ENCODE measurements around the gene RAPGEF3. TPM values are rescaled to one million over a fixed set of nuclear protein-coding genes. Genes with fewer than 3 reads are reported as not detected.

Gene RAPGEF3
- total RNA-seq, 1 donor from 2014 or later: 8.4 TPM

GRCh38 chr12:47762850-47763465 is 4.3 kb upstream of the RAPGEF3 start:
- peaks cover 16 to 17% (median 16%) of the 10 kb centered on the region in 3 donors for H3K4me1 ChIP-seq (ENCODE audit: control insufficient read depth in 3 of 3, insufficient read depth in 3 of 3, low read length in 3 of 3)
- H3K9me3 ChIP-seq (ENCODE audit: control insufficient read depth in 3 of 3, low read length in 3 of 3): no peaks in the 10 kb centered on the region
- no peak overlapping the region for H3K9ac ChIP-seq (ENCODE audit: low read depth in 1 of 3, low read length in 3 of 3)
- no peak overlapping the region for H3K27ac ChIP-seq (ENCODE audit: low read depth, low read length)
- no peak overlapping the region for H3K4me3 ChIP-seq (ENCODE audit: low read length in 3 of 3)
- H3K27me3 ChIP-seq (ENCODE audit: control insufficient read depth in 3 of 3, insufficient read depth in 3 of 3, low read length in 3 of 3): no peaks in the 10 kb centered on the region
- no peaks in the 10 kb centered on the region for H3K36me3 ChIP-seq (ENCODE audit: control insufficient read depth in 3 of 3, insufficient read depth in 3 of 3, low read length in 3 of 3)

- Histone ChIP-seq H3K27ac (ENCODE audit: low read depth, low read length) (peak overlapping the region; percentile 57), H3K4me1 (ENCODE audit: control insufficient read depth in 3 of 3, insufficient read depth in 3 of 3, low read length in 3 of 3) (peaks cover 35 to 49% (median 36%) of the 10 kb centered on the region in 3 donors), H3K36me3 (ENCODE audit: control insufficient read depth in 3 of 3, insufficient read depth in 3 of 3, low read length in 3 of 3) (no peaks in the 10 kb centered on the region), H3K27me3 (ENCODE audit: control insufficient read depth in 3 of 3, insufficient read depth in 3 of 3, low read length in 3 of 3) (no peaks in the 10 kb centered on the region), H3K9ac (ENCODE audit: low read depth in 1 of 3, low read length in 3 of 3) (peak overlapping the region; percentile 59 to 79 (median 77)), H3K9me3 (ENCODE audit: control insufficient read depth in 3 of 3, low read length in 3 of 3) (no peaks in the 10 kb centered on the region), H3K4me3 (ENCODE audit: low read length in 3 of 3) (peak overlapping the region; percentile 74 to 79 (median 77))
These were observed 171 bp downstream of the RAPGEF3 start for GRCh38 chr12:47758584-47758833.

DNA sequence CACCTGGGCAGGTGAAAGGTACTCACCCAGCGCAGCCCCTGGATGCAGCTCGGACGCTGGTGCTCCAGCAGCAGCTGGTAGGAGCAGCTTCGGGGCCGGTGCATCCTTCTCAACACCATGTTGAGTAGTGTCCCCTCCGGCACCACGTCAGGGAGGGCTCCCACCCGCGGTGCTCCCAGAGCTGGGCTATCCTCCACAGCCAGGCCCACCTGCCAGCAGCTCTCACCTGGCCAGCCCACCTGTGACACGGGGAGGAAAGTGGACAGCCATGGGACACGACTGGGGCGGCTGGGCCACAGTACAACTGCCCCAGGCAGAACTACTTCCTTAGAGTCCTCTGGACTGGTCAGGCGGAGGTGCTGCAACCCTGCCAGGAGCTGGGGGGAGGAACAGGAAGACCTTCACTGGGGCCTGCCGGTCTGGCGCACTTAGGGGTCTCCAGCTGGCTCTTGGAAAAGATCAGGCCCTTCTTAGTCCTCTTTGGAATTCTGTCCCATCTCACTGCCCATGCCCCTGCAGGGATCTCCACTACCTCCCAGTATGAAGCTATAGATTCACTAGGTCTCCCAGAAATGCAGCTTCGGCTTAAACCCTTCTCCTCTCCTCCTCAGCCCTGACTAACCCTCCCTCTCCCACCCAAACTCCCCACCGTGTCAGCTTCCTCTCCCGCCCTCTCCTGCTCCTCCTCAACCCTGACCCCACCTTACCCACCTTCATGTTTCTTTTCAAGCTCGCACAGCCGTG is 668 bp downstream of the RAPGEF3 start:
- H3K4me1 ChIP-seq (ENCODE audit: control insufficient read depth in 3 of 3, insufficient read depth in 3 of 3, low read length in 3 of 3): peaks cover 37 to 52% (median 41%) of the 10 kb centered on the region in 3 donors
- H3K27me3 ChIP-seq (ENCODE audit: control insufficient read depth in 3 of 3, insufficient read depth in 3 of 3, low read length in 3 of 3): no peaks in the 10 kb centered on the region
- H3K9me3 ChIP-seq (ENCODE audit: control insufficient read depth in 3 of 3, low read length in 3 of 3): no peaks in the 10 kb centered on the region
- peak overlapping the region; percentile 57 for H3K27ac ChIP-seq (ENCODE audit: low read depth, low read length)
- H3K9ac ChIP-seq (ENCODE audit: low read depth in 1 of 3, low read length in 3 of 3): peak overlapping the region; percentile 59 to 79 (median 77)
- no peaks in the 10 kb centered on the region for H3K36me3 ChIP-seq (ENCODE audit: control insufficient read depth in 3 of 3, insufficient read depth in 3 of 3, low read length in 3 of 3)
- H3K4me3 ChIP-seq (ENCODE audit: low read length in 3 of 3): peak overlapping the region; percentile 74 to 79 (median 77)

DNA sequence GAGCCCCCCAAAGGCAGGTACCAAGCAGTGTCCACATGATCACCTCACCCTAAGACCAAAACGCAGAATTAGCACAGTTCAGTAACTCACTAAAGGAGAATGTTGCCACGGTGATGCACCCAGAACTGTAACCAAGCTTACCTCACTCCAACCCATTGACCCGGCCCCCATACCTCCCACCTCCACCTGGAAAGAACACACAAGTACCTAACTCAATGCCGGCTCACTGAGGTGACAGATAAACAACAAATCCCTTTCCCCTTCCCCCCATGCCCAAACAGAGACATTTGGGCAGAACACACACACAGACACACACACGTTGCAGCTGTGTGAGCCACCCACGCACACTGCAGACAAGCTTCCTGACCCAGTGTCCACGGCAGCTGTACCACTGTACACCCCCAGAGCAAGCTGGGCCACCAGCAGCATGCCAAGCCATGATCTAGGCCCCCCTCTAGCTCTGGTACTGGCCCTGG is 1.3 kb downstream of the RAPGEF3 start:
- H3K4me1 ChIP-seq (ENCODE audit: control insufficient read depth in 3 of 3, insufficient read depth in 3 of 3, low read length in 3 of 3): peaks cover 43 to 56% (median 47%) of the 10 kb centered on the region in 3 donors
- H3K9me3 ChIP-seq (ENCODE audit: control insufficient read depth in 3 of 3, low read length in 3 of 3): no peaks in the 10 kb centered on the region
- H3K27me3 ChIP-seq (ENCODE audit: control insufficient read depth in 3 of 3, insufficient read depth in 3 of 3, low read length in 3 of 3): no peaks in the 10 kb centered on the region
- H3K27ac ChIP-seq (ENCODE audit: low read depth, low read length): peak overlapping the region; percentile 57
- H3K9ac ChIP-seq (ENCODE audit: low read depth in 1 of 3, low read length in 3 of 3): peak overlapping the region in 1 of 3 donors; percentile 77
- no peaks in the 10 kb centered on the region for H3K36me3 ChIP-seq (ENCODE audit: control insufficient read depth in 3 of 3, insufficient read depth in 3 of 3, low read length in 3 of 3)
- peak overlapping the region; percentile 47 to 79 (median 74) for H3K4me3 ChIP-seq (ENCODE audit: low read length in 3 of 3)

- Histone ChIP-seq H3K4me3 (ENCODE audit: low read length in 3 of 3) (peak overlapping the region; percentile 36 to 62 (median 52)), H3K27ac (ENCODE audit: low read depth, low read length) (peak overlapping the region; percentile 36), H3K36me3 (ENCODE audit: control insufficient read depth in 3 of 3, insufficient read depth in 3 of 3, low read length in 3 of 3) (peaks cover 0 to 2% (median 0%) of the 10 kb centered on the region in 3 donors), H3K9me3 (ENCODE audit: control insufficient read depth in 3 of 3, low read length in 3 of 3) (no peaks in the 10 kb centered on the region), H3K4me1 (ENCODE audit: control insufficient read depth in 3 of 3, insufficient read depth in 3 of 3, low read length in 3 of 3) (peaks cover 47 to 65% (median 59%) of the 10 kb centered on the region in 3 donors), H3K9ac (ENCODE audit: low read depth in 1 of 3, low read length in 3 of 3) (peak overlapping the region; percentile 6 to 51 (median 41)), H3K27me3 (ENCODE audit: control insufficient read depth in 3 of 3, insufficient read depth in 3 of 3, low read length in 3 of 3) (no peaks in the 10 kb centered on the region)
These were observed 2.8 kb downstream of the RAPGEF3 start for GRCh38 chr12:47755655-47756562.

DNA sequence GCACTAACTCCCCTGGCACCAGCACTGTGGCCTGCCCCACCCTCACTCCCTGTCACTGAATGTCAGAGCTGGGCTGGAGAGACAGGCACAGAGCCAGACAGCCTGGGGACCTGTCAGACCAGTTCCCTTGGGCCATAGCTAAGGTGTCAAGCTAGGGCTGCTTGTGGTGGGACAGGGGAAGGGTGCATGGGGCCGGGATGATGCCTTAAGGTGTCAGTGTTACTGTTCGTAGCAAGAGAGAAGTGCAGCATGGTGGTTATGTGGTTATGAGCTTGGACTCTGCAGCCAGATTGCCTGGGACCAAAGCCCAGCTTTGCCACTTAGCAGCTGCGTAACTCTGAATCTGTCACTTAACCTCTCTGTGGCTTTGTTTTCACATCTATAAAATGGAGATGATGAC is 3.8 kb downstream of the RAPGEF3 start:
- H3K27ac ChIP-seq (ENCODE audit: low read depth, low read length): peak overlapping the region; percentile 36
- peak overlapping the region in 1 of 3 donors; percentile 35 for H3K4me3 ChIP-seq (ENCODE audit: low read length in 3 of 3)
- peak overlapping the region in 1 of 3 donors; percentile 1 for H3K9ac ChIP-seq (ENCODE audit: low read depth in 1 of 3, low read length in 3 of 3)
- peaks cover 0 to 2% (median 0%) of the 10 kb centered on the region in 3 donors for H3K36me3 ChIP-seq (ENCODE audit: control insufficient read depth in 3 of 3, insufficient read depth in 3 of 3, low read length in 3 of 3)
- no peaks in the 10 kb centered on the region for H3K27me3 ChIP-seq (ENCODE audit: control insufficient read depth in 3 of 3, insufficient read depth in 3 of 3, low read length in 3 of 3)
- no peaks in the 10 kb centered on the region for H3K9me3 ChIP-seq (ENCODE audit: control insufficient read depth in 3 of 3, low read length in 3 of 3)
- H3K4me1 ChIP-seq (ENCODE audit: control insufficient read depth in 3 of 3, insufficient read depth in 3 of 3, low read length in 3 of 3): peaks cover 47 to 65% (median 59%) of the 10 kb centered on the region in 3 donors

DNA sequence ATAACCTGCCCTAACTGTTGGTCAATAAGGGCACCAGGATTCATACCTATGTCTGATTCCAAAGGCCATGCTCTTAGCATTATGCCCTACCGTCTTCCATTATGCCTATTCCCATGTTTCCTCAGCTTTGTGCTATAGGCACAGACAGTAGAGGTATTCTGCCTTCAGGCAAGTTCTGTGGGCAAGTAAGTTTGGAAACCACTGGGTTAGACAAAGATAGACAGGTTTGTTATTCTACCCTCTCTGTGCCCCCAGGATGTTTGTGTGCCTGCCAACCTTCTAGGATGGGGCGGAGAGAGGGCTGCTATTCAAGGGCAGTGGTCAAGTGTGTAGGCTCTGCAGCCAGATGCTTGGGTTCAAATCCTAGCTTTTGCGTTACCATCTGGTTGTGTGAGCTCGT is 4.6 kb downstream of the RAPGEF3 start:
- Histone ChIP-seq H3K4me3 (ENCODE audit: low read length in 3 of 3) (peak overlapping the region in 2 of 3 donors; percentile 1 to 26), H3K36me3 (ENCODE audit: control insufficient read depth in 3 of 3, insufficient read depth in 3 of 3, low read length in 3 of 3) (peaks cover 0 to 2% (median under 1%) of the 10 kb centered on the region in 3 donors), H3K9me3 (ENCODE audit: control insufficient read depth in 3 of 3, low read length in 3 of 3) (no peaks in the 10 kb centered on the region), H3K27ac (ENCODE audit: low read depth, low read length) (peak overlapping the region; percentile 68), H3K4me1 (ENCODE audit: control insufficient read depth in 3 of 3, insufficient read depth in 3 of 3, low read length in 3 of 3) (peaks cover 41 to 58% (median 52%) of the 10 kb centered on the region in 3 donors), H3K27me3 (ENCODE audit: control insufficient read depth in 3 of 3, insufficient read depth in 3 of 3, low read length in 3 of 3) (no peaks in the 10 kb centered on the region), H3K9ac (ENCODE audit: low read depth in 1 of 3, low read length in 3 of 3) (peak overlapping the region in 2 of 3 donors; percentile 1 to 7)

DNA sequence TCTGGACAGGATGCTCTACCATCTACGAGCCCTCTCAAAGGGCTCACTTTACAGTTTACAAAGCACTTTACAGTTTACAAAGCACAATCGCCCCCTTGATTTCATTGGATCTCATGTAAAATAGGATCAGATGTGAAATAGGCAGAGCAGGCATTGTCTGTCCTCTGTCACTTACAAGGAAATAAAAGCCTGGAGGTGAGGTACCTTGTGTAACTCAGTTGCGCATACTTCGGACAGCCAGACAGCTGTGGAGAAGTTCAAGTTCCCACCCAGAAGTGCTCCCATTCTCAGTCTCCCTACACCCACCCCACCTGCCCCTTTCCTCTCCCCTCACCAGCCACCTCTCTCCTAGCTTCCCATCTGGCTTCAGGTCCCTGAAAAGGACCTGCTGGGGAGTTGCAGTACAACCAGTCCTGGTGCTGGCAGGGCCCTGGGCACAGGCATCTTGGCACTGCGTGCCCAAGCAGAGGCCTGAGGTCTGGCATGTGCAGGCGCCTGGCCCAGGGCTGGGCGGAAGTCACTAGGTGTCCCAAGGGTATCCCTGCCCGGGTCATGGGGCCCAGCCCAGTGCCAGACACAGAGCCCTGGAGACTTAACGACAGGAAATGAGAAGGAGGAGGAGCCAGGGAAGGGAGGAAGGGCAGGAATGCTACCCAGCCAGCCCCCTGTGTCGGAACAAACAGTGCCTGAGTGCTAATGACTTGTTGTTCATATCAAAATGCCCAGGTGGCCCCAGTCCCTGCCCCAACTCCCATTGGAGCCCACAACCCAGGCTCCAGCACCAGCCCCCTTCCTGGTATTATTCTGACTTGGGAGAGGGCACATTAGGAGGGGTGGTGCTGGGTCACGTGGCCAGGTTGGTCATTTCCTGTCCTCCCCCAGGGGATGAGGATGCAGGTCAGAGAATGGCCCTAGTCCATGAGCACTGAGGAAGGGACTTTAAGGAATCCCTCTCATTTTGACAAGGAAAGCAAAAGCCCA is 5.4 kb downstream of the RAPGEF3 start:
- no peaks in the 10 kb centered on the region for H3K9me3 ChIP-seq (ENCODE audit: control insufficient read depth in 3 of 3, low read length in 3 of 3)
- no peaks in the 10 kb centered on the region for H3K27me3 ChIP-seq (ENCODE audit: control insufficient read depth in 3 of 3, insufficient read depth in 3 of 3, low read length in 3 of 3)
- H3K27ac ChIP-seq (ENCODE audit: low read depth, low read length): peak overlapping the region; percentile 68
- H3K4me3 ChIP-seq (ENCODE audit: low read length in 3 of 3): peak overlapping the region; percentile 2 to 26 (median 17)
- H3K36me3 ChIP-seq (ENCODE audit: control insufficient read depth in 3 of 3, insufficient read depth in 3 of 3, low read length in 3 of 3): peaks cover 0 to 4% (median 2%) of the 10 kb centered on the region in 3 donors
- H3K4me1 ChIP-seq (ENCODE audit: control insufficient read depth in 3 of 3, insufficient read depth in 3 of 3, low read length in 3 of 3): peaks cover 39 to 54% (median 47%) of the 10 kb centered on the region in 3 donors
- peak overlapping the region; percentile 7 to 45 (median 30) for H3K9ac ChIP-seq (ENCODE audit: low read depth in 1 of 3, low read length in 3 of 3)

GRCh38 chr12:47752552-47752951 is 6.1 kb downstream of the RAPGEF3 start:
- H3K9ac ChIP-seq (ENCODE audit: low read depth in 1 of 3, low read length in 3 of 3): peak overlapping the region in 2 of 3 donors; percentile 30 to 41
- no peak overlapping the region for H3K4me3 ChIP-seq (ENCODE audit: low read length in 3 of 3)
- no peak overlapping the region for H3K27ac ChIP-seq (ENCODE audit: low read depth, low read length)

More at GRCh38 chr12:47752552-47752951, 6.1 kb downstream of the RAPGEF3 start:
- H3K9me3 ChIP-seq (ENCODE audit: control insufficient read depth in 3 of 3, low read length in 3 of 3): no peaks in the 10 kb centered on the region
- peaks cover 34 to 49% (median 39%) of the 10 kb centered on the region in 3 donors for H3K4me1 ChIP-seq (ENCODE audit: control insufficient read depth in 3 of 3, insufficient read depth in 3 of 3, low read length in 3 of 3)
- peaks cover 0 to 4% (median 2%) of the 10 kb centered on the region in 3 donors for H3K36me3 ChIP-seq (ENCODE audit: control insufficient read depth in 3 of 3, insufficient read depth in 3 of 3, low read length in 3 of 3)
- no peaks in the 10 kb centered on the region for H3K27me3 ChIP-seq (ENCODE audit: control insufficient read depth in 3 of 3, insufficient read depth in 3 of 3, low read length in 3 of 3)

Data from skeletal muscle tissue (tissue), 4 donors.